GM12878 (cell line): Measurements from ENCODE around the gene CA11. TPM values are rescaled to one million over a fixed set of nuclear protein-coding genes. Genes with fewer than 3 reads are reported as not detected.

Source experiments
- ATAC-seq: fragments of 200-7000 bp; cut with Tn5 transposase; 3 replicates; pipeline ENCODE4 v1.9.1; 2020; ENCODE audit warnings: mild to moderate bottlenecking, moderate library complexity
- BruUV-seq: library from RNA; stranded (reverse); fragments of 400-500 nt; replicated peaks from 2 replicates; lab custom pipeline; 2021; lab: Mats Ljungman, UMichigan
- CTCF ChIA-PET: fragments of 300-600 bp; sonication (Branson Sonifier 250); formaldehyde crosslinking; extraction: SDS; loops from one replicate; lab custom pipeline; 2021; ENCODE audit warnings: inconsistent platforms; lab: Yijun Ruan, JAX
- POLR2A ChIA-PET: fragments of 350-600 bp; formaldehyde crosslinking; extraction: SDS; loops from one replicate; lab custom pipeline; 2021; ENCODE audit warnings: inconsistent platforms; lab: Charles Lee
- RAD21 ChIA-PET: fragments of 300-600 bp; sonication (Branson Sonifier 250); formaldehyde crosslinking; loops from one replicate; lab custom pipeline; 2023; ENCODE audit warnings: antibody characterized with exemption; ENCODE audit not compliant: unreplicated experiment; lab: Charles Lee
- SMC1A ChIA-PET: fragments of 300-600 bp; sonication (Branson Sonifier 250); formaldehyde crosslinking; loops from one replicate; lab custom pipeline; 2023; ENCODE audit not compliant: unreplicated experiment, uncharacterized antibody; lab: Charles Lee
- DNase-seq: peaks from one replicate; pipeline ENCODE4 v3.0.0-alpha.2; 2011; ENCODE audit warnings: low read depth, low spot score
- FAIRE-seq: peaks from 3 replicates; lab custom pipeline; 2011; peaks lifted over from hg19 to GRCh38; lab: Jason Lieb, UNC
- H2AFZ ChIP-seq: 2 replicates; pipeline ENCODE4 v1.6.0; 2011; ENCODE audit warnings: low read depth, low read length, control low read depth; ENCODE audit not compliant: control insufficient read depth
- H3K27ac ChIP-seq: 2 replicates; pipeline ENCODE4 v1.5.1; 2011; ENCODE audit warnings: control low read depth; ENCODE audit not compliant: control insufficient read depth, insufficient read depth
- H3K27me3 ChIP-seq, 2 experiments: replicated peaks in 1 of 2; 2 replicates each; pipeline versions ENCODE4 v1.6.0 to v1.6.1; 2011; ENCODE audit warnings: low read length in 1 of 2; ENCODE audit not compliant: control insufficient read depth in 2 of 2, insufficient read depth in 2 of 2
- H3K36me3 ChIP-seq, 2 experiments: 2 replicates each; pipeline ENCODE4 v1.5.1; 2011; ENCODE audit warnings: low read length in 1 of 2; ENCODE audit not compliant: control insufficient read depth in 2 of 2, insufficient read depth in 2 of 2
- H3K4me1 ChIP-seq: 2 replicates; pipeline ENCODE4 v1.6.1; 2011; ENCODE audit warnings: mild to moderate bottlenecking, low read length, moderate library complexity, mixed read lengths; ENCODE audit not compliant: control insufficient read depth, insufficient read depth
- H3K4me2 ChIP-seq: 2 replicates; pipeline ENCODE4 v1.6.0; 2011; ENCODE audit warnings: control low read depth; ENCODE audit not compliant: control insufficient read depth, insufficient read depth
- H3K4me3 ChIP-seq: fragments of 200-600 bp; sonication (generic); 2 replicates; pipeline ENCODE4 v1.5.1; 2016
- H3K79me2 ChIP-seq: 2 replicates; pipeline ENCODE4 v1.6.0; 2011; ENCODE audit warnings: low read length; ENCODE audit not compliant: control insufficient read depth, insufficient read depth
- H3K9ac ChIP-seq: 2 replicates; pipeline ENCODE4 v1.8.0; 2011; ENCODE audit warnings: low read length, control low read depth, mixed read lengths; ENCODE audit not compliant: control insufficient read depth, insufficient read depth
- H3K9me3 ChIP-seq: replicated peaks from 3 replicates; pipeline ENCODE4 v1.5.1; 2011; ENCODE audit warnings: mild to moderate bottlenecking, low read length; ENCODE audit not compliant: control insufficient read depth, insufficient read depth
- H4K20me1 ChIP-seq: 2 replicates; pipeline ENCODE4 v1.6.0; 2011; ENCODE audit not compliant: control insufficient read depth, insufficient read depth
- CBX3 ChIP-seq: fragments of 200-600 bp; sonication (generic); IDR thresholded peaks from 2 replicates; pipeline ENCODE4 v1.6.1; 2016; ENCODE audit warnings: low read depth, borderline replicate concordance
- CREM ChIP-seq: IDR thresholded peaks from 2 replicates; pipeline ENCODE4 v1.6.1; 2014; ENCODE audit warnings: antibody characterized with exemption, low read depth
- HCFC1 ChIP-seq: fragments of 150-350 bp; IDR thresholded peaks from 2 replicates; pipeline ENCODE4 v1.6.1; 2014; ENCODE audit warnings: low read length
- KLF5 ChIP-seq: fragments of 450-650 bp; IDR thresholded peaks from 2 replicates; pipeline ENCODE4 v1.6.1; 2014; ENCODE audit warnings: mild to moderate bottlenecking; ENCODE audit not compliant: partially characterized antibody
- SIX5 ChIP-seq: IDR thresholded peaks from 2 replicates; pipeline ENCODE4 v1.6.1; 2011; ENCODE audit warnings: mild to moderate bottlenecking, low read depth, low read length, moderate library complexity; ENCODE audit not compliant: severe bottlenecking
- SPI1 ChIP-seq: IDR thresholded peaks from 2 replicates; pipeline ENCODE4 v1.6.1; 2011; ENCODE audit warnings: low read depth, mild to moderate bottlenecking, low read length, moderate library complexity, borderline replicate concordance; ENCODE audit not compliant: insufficient read depth
- SRF ChIP-seq, 2 experiments: IDR thresholded peaks; 2 replicates each; pipeline ENCODE4 v1.6.1; 2011; ENCODE audit warnings: low read depth in 2 of 2, low read length in 2 of 2, mild to moderate bottlenecking in 1 of 2, moderate library complexity in 1 of 2
- TCF12 ChIP-seq: IDR thresholded peaks from 2 replicates; pipeline ENCODE4 v1.6.1; 2011; ENCODE audit warnings: low read depth, mild to moderate bottlenecking, low read length
- WGBS: methylation state at CpG from one replicate; pipeline ENCODE4 v1.1.6; 2016; ENCODE audit warnings: low lambda C conversion rate; ENCODE audit not compliant: insufficient replicate concordance, insufficient coverage; ENCODE audit errors: missing lambda C conversion rate; 5-methylcytosine and 5-hydroxymethylcytosine counted together
- in situ Hi-C: fragments of 300-500 bp; cut with MboI; formaldehyde crosslinking; loops from 9 replicates; pipeline ENCODE4 v1.14.3; 2018; ENCODE audit warnings: mixed read lengths
- intact Hi-C: fragments of 100-400 bp; cut with micrococcal nuclease; formaldehyde crosslinking; loops from one replicate; pipeline ENCODE4 v1.14.2; 2022; ENCODE audit not compliant: unreplicated experiment
- polyA plus RNA-seq, 11 experiments: library from polyadenylated mRNA; depleted of rRNA in 4 of 11; unstranded in 6 of 11; stranded (reverse) in 5 of 11; fragments of >200 nt; fragmentation: Nextera tagmentation in 4 of 11; fragmentation: Illumina TruSeq in 1 of 11; extraction: Ambion mirVana in 4 of 11; extraction: Trizol in 1 of 11; gene quantifications; 1 replicate in 1 of 11; 2 replicates in 10 of 11; pipeline versions ENCODE4 v1.2.1 to v1.2.3, GENCODE V29; 2011 to 2016; ENCODE audit warnings: inconsistent platforms in 2 of 11, missing spikeins in 2 of 11, low read depth in 1 of 11
- total RNA-seq, 4 experiments: library from RNA; depleted of rRNA in 3 of 4; stranded (reverse); fragments of >200 nt in 3 of 4; fragmentation: Illumina TruSeq in 1 of 4; extraction: Trizol in 1 of 4; gene quantifications; 2 replicates each; pipeline versions ENCODE4 v1.2.1 to v1.2.3, GENCODE V29; 2013 to 2021

The CA11 gene
- total and polyA plus RNA-seq, 10 of the 15 experiments (the other 5 are each of a cell fraction or from before 2014, with no cell fraction given): 1.7 to 7.5 (median 2.4) TPM

DNA sequence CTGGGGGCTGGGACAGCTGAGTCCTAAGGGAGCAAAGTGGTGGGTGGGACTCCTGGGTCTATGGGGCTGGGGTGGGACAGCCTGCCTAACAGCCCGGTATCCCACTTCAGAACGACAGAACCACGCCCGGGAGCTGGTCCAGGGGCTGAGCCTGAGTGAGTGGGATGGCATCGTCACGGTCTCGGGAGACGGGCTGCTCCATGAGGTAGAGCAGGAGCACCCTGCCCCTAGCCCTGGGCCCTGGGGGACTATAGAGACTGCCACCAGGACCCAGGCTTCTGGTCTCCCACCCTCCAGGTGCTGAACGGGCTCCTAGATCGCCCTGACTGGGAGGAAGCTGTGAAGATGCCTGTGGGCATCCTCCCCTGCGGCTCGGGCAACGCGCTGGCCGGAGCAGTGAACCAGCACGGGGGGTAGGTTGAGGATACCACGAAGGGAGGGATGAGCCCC, 18.1 kb downstream of the CA11 start:
- TF ChIP-seq CBX3: no peak
- TF ChIP-seq KLF5: no peak
- TF ChIP-seq SIX5: no peak
- no peak for TF ChIP-seq SRF (IDR thresholded peaks at IDR 0.05; ENCODE audit: low read depth in 2 of 2, low read length in 2 of 2)
- TF ChIP-seq CREM: no peak
- TF ChIP-seq TCF12: no peak
- no peak for TF ChIP-seq HCFC1
- TF ChIP-seq SPI1: no peak
- H2AFZ ChIP-seq: no peak overlapping the region
- no peaks in the 10 kb centered on the region for H3K27me3 ChIP-seq
- H4K20me1 ChIP-seq: no peaks in the 10 kb centered on the region
- in situ Hi-C loops (loop anchor here (25.0 kb wide), 1 partner anchor 1259 kb away; the partner anchor contains the start of genes AKT1S1, IL4I1 and TBC1D17), intact Hi-C loops (no loop called here)
- H3K4me1 ChIP-seq: peaks cover 9% of the 10 kb centered on the region
- H3K9me3 ChIP-seq: no peaks in the 10 kb centered on the region
- FAIRE-seq (no peak), DNase-seq (no peak), ATAC-seq (no peak)
- H3K79me2 ChIP-seq: peaks cover 11% of the 10 kb centered on the region
- no peak overlapping the region for H3K4me2 ChIP-seq
- CTCF ChIA-PET: no interaction called here
- SMC1A ChIA-PET: no interaction called here
- no peak overlapping the region for H3K4me3 ChIP-seq
- POLR2A ChIA-PET: interaction anchor here (0.8 to 1.0 kb wide), 2 partner anchors 10 to 246 kb away, joined by 3 read pairs; partner anchors contain the start of gene DBP
- WGBS: 94% methylated on average over 10 of the region's 17 CpGs
- H3K36me3 ChIP-seq: peaks cover 6 to 8% of the 10 kb centered on the region in 2 experiments; a peak in 3 of 4 replicates
- RAD21 ChIA-PET: interaction anchor here (0.6 to 1.6 kb wide), 2 partner anchors 9 to 40 kb away, joined by 3 to 6 read pairs; partner anchors contain the start of genes RPL18 and SPHK2
- no peak overlapping the region for H3K27ac ChIP-seq
- BruUV-seq: no TSS peak
- no peak overlapping the region for H3K9ac ChIP-seq
